ENCODE data around the gene ADAP1. TPM values are rescaled to one million over a fixed set of nuclear protein-coding genes. Genes with fewer than 3 reads are reported as not detected.

The ADAP1 gene
- total and polyA plus RNA-seq, 2 of the 13 experiments (the other 11 are each of a cell fraction or from before 2014, with no cell fraction given): 10.5 to 24.6 TPM

DNA sequence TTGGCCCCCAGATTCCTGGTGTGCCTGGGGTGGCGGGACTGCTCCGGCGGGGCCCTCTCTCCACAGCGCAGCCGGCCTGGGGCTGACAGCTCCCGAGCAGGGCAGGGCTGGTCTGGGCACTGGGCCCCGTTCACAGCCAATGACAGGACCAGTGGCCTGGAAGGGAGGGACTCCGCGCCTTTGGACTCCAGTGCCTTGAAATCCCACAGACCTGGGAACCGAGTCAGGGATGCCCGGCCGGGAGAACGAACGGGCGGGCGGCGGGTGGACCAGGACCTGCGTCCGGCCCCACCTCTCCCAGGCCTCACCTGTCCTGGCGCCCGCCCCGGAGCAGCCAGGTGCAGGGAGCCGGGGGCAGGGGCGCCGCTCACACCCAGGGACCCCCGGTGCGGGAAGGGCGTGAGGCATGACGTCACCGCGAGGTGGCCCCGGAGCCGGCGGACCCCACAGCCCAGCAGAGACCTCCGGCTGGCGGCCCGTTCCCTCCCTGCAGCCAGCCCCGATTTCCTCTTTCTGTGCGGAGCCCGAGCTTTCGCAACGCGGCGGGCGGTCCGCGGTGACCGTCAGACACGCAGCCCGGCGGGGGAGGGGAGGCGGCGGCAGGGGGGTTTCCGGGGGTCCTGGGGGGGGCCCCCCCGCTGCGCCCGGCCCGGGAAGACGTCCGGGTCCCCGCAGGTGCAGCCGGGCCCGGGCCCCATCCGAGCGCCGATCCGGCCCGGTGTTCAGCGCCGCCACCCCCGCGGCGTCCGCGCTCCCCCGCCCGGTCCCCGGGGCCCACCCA, 743 bp downstream of the ADAP1 start (continued):
- TF ChIP-seq, protein P1, sequence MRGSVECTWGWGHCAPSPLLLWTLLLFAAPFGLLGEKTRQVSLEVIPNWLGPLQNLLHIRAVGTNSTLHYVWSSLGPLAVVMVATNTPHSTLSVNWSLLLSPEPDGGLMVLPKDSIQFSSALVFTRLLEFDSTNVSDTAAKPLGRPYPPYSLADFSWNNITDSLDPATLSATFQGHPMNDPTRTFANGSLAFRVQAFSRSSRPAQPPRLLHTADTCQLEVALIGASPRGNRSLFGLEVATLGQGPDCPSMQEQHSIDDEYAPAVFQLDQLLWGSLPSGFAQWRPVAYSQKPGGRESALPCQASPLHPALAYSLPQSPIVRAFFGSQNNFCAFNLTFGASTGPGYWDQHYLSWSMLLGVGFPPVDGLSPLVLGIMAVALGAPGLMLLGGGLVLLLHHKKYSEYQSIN (CRISPR knock-in tag; IDR thresholded peaks at IDR 0.05; ENCODE audit: borderline replicate concordance): no peak
- TF ChIP-seq ZNF572 (CRISPR knock-in tag; IDR thresholded peaks at IDR 0.05) (no peak), ZNF451 (CRISPR knock-in tag; IDR thresholded peaks at IDR 0.05) (0 out of 2 replicates have a peak, but pooled peaks have one; percentile 61), ZNF20 (CRISPR knock-in tag; IDR thresholded peaks at IDR 0.05) (no peak), MXD4 (CRISPR knock-in tag; IDR thresholded peaks at IDR 0.05) (0 out of 2 replicates have a peak, but pooled peaks have one; percentile 40), ZNF570 (CRISPR knock-in tag; IDR thresholded peaks at IDR 0.05; ENCODE audit: borderline replicate concordance) (no peak), MBD4 (IDR thresholded peaks at IDR 0.05; ENCODE audit: borderline replicate concordance, low read length) (no peak), REL (CRISPR knock-in tag; conservative IDR thresholded peaks at IDR 0.05) (no peak), KDM6A (CRISPR knock-in tag; IDR thresholded peaks at IDR 0.05; ENCODE audit: low read depth) (no peak), JARID2 (CRISPR knock-in tag; IDR thresholded peaks at IDR 0.05; ENCODE audit: insufficient replicate concordance) (no peak), SYNCRIP (IDR thresholded peaks at IDR 0.05; ENCODE audit: insufficient read depth, low read depth, low read length) (no peak), ZNF564 (CRISPR knock-in tag; IDR thresholded peaks at IDR 0.05) (no peak), ZKSCAN5 (CRISPR knock-in tag; IDR thresholded peaks at IDR 0.05) (no peak), ZKSCAN8 (CRISPR knock-in tag; IDR thresholded peaks at IDR 0.05; ENCODE audit: borderline replicate concordance) (no peak), ZNF34 (CRISPR knock-in tag; IDR thresholded peaks at IDR 0.05; ENCODE audit: borderline replicate concordance) (no peak), ZSCAN21 (CRISPR knock-in tag; IDR thresholded peaks at IDR 0.05; ENCODE audit: borderline replicate concordance) (no peak), ATF7-NPFF (CRISPR knock-in tag; IDR thresholded peaks at IDR 0.05; ENCODE audit: low read depth) (no peak; the same call in 1 of the 2 replicates), CBX1 (IDR thresholded peaks at IDR 0.05; ENCODE audit: low read depth) (no peak), KDM2A (CRISPR knock-in tag; IDR thresholded peaks at IDR 0.05; ENCODE audit: borderline replicate concordance, low read depth) (no peak), ZNF446 (CRISPR knock-in tag; IDR thresholded peaks at IDR 0.05) (no peak), SALL1 (CRISPR knock-in tag; IDR thresholded peaks at IDR 0.05) (peak; percentile 30), ZNF547 (CRISPR knock-in tag; IDR thresholded peaks at IDR 0.05) (0 out of 2 replicates have a peak, but pooled peaks have one; percentile 34), EED (CRISPR knock-in tag; IDR thresholded peaks at IDR 0.05) (peak; percentile 26; the same call in 1 of the 2 replicates), ZNF143 (CRISPR knock-in tag; IDR thresholded peaks at IDR 0.05) (no peak), EHMT2 (IDR thresholded peaks at IDR 0.05; ENCODE audit: borderline replicate concordance, low read depth, low read length) (no peak), ATRX (CRISPR knock-in tag; IDR thresholded peaks at IDR 0.05; ENCODE audit: borderline replicate concordance) (no peak)
- TF ChIP-seq, protein P2, sequence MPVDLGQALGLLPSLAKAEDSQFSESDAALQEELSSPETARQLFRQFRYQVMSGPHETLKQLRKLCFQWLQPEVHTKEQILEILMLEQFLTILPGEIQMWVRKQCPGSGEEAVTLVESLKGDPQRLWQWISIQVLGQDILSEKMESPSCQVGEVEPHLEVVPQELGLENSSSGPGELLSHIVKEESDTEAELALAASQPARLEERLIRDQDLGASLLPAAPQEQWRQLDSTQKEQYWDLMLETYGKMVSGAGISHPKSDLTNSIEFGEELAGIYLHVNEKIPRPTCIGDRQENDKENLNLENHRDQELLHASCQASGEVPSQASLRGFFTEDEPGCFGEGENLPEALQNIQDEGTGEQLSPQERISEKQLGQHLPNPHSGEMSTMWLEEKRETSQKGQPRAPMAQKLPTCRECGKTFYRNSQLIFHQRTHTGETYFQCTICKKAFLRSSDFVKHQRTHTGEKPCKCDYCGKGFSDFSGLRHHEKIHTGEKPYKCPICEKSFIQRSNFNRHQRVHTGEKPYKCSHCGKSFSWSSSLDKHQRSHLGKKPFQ (CRISPR knock-in tag; IDR thresholded peaks at IDR 0.05; ENCODE audit: insufficient replicate concordance): no peak
- TF ChIP-seq, protein P3, sequence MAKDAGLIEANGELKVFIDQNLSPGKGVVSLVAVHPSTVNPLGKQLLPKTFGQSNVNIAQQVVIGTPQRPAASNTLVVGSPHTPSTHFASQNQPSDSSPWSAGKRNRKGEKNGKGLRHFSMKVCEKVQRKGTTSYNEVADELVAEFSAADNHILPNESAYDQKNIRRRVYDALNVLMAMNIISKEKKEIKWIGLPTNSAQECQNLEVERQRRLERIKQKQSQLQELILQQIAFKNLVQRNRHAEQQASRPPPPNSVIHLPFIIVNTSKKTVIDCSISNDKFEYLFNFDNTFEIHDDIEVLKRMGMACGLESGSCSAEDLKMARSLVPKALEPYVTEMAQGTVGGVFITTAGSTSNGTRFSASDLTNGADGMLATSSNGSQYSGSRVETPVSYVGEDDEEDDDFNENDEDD (CRISPR knock-in tag; IDR thresholded peaks at IDR 0.05; ENCODE audit: borderline replicate concordance): no peak
